ENCODE measurements around the gene RUNX2.
A peak's percentile ranks its signal among the peaks of the same experiment; 100 is the strongest.

The RUNX2 gene

DNA sequence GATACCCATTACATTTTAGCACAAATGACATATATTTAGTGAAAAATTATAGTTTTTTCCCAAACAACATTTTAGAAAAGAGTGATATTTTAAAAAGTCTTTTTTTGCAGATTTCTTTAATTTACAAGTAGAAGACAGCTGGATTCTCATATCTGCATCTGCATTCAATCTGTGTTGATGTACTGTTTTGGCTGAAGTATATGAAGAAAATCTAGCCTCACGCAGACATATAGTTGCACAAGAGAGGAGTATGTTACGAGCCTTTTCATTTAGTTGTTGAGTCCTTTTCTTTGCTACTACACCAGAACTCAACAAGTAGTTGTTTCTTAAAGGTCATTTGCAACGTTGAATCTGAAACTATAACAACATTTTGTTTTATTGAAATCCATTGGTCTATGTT lies 363.9 kb downstream of the RUNX2 start:
- TF ChIP-seq ZNF565 (CRISPR knock-in tag; conservative IDR thresholded peaks at IDR 0.05; ENCODE audit: low read depth) (no peak), GLIS3 (CRISPR knock-in tag; IDR thresholded peaks at IDR 0.05) (no peak), RARB (CRISPR knock-in tag; IDR thresholded peaks at IDR 0.05) (no peak), TOX (CRISPR knock-in tag; IDR thresholded peaks at IDR 0.05; ENCODE audit: borderline replicate concordance) (no peak), ZNF8 (CRISPR knock-in tag; IDR thresholded peaks at IDR 0.05) (no peak), ZNF70 (CRISPR knock-in tag; IDR thresholded peaks at IDR 0.05) (no peak), ISL1 (CRISPR knock-in tag; IDR thresholded peaks at IDR 0.05) (no peak), TCF4 (CRISPR knock-in tag; IDR thresholded peaks at IDR 0.05; ENCODE audit: borderline replicate concordance) (no peak)
- TF ChIP-seq, protein P1, sequence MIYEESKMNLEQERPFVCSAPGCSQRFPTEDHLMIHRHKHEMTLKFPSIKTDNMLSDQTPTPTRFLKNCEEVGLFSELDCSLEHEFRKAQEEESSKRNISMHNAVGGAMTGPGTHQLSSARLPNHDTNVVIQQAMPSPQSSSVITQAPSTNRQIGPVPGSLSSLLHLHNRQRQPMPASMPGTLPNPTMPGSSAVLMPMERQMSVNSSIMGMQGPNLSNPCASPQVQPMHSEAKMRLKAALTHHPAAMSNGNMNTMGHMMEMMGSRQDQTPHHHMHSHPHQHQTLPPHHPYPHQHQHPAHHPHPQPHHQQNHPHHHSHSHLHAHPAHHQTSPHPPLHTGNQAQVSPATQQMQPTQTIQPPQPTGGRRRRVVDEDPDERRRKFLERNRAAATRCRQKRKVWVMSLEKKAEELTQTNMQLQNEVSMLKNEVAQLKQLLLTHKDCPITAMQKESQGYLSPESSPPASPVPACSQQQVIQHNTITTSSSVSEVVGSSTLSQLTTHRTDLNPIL (CRISPR knock-in tag; IDR thresholded peaks at IDR 0.05; ENCODE audit: low read depth) = no peak
- TF ChIP-seq, protein P2, sequence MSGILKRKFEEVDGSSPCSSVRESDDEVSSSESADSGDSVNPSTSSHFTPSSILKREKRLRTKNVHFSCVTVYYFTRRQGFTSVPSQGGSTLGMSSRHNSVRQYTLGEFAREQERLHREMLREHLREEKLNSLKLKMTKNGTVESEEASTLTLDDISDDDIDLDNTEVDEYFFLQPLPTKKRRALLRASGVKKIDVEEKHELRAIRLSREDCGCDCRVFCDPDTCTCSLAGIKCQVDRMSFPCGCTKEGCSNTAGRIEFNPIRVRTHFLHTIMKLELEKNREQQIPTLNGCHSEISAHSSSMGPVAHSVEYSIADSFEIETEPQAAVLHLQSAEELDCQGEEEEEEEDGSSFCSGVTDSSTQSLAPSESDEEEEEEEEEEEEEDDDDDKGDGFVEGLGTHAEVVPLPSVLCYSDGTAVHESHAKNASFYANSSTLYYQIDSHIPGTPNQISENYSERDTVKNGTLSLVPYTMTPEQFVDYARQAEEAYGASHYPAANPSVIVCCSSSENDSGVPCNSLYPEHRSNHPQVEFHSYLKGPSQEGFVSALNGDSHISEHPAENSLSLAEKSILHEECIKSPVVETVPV (CRISPR knock-in tag; IDR thresholded peaks at IDR 0.05) = no peak
- no peak for ATAC-seq

DNA sequence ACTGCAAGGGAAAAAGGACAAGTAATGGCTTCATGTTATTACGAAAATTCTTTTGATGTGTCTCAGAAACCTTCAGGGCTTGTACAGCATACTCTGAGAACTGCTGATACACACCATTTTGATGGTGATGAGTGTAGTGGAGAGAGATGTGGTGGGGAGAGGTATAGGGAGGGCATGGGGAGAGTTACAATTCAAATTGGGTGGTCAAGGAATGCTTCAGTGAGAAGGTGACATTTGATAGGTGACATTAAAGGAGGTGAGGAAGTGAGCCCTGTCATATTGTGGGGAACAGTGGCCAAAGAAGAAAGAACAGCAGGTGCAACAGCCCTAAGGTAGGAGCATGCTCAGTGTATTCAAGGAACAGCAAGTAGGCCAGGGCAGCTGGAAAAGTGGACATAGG lies 368.6 kb downstream of the RUNX2 start:
- ATAC-seq = no peak
- TF ChIP-seq ESRRG (CRISPR knock-in tag; IDR thresholded peaks at IDR 0.05) (no peak), TOX (CRISPR knock-in tag; IDR thresholded peaks at IDR 0.05; ENCODE audit: borderline replicate concordance) (no peak), ZFP3 (CRISPR knock-in tag; IDR thresholded peaks at IDR 0.05) (no peak), ZNF70 (CRISPR knock-in tag; IDR thresholded peaks at IDR 0.05) (no peak), PPARA (CRISPR knock-in tag; IDR thresholded peaks at IDR 0.05; ENCODE audit: borderline replicate concordance) (no peak), ARNTL (CRISPR knock-in tag; IDR thresholded peaks at IDR 0.05; ENCODE audit: borderline replicate concordance, low read depth) (no peak), ZNF565 (CRISPR knock-in tag; conservative IDR thresholded peaks at IDR 0.05; ENCODE audit: low read depth) (no peak), ZC3H10 (CRISPR knock-in tag; IDR thresholded peaks at IDR 0.05) (no peak), RARB (CRISPR knock-in tag; IDR thresholded peaks at IDR 0.05) (no peak), TCF4 (CRISPR knock-in tag; IDR thresholded peaks at IDR 0.05; ENCODE audit: borderline replicate concordance) (no peak), BACH2 (CRISPR knock-in tag; IDR thresholded peaks at IDR 0.05; ENCODE audit: borderline replicate concordance) (no peak), ZFP30 (CRISPR knock-in tag; IDR thresholded peaks at IDR 0.05) (no peak), GLIS3 (CRISPR knock-in tag; IDR thresholded peaks at IDR 0.05) (no peak), ISL1 (CRISPR knock-in tag; IDR thresholded peaks at IDR 0.05) (no peak), SNAI2 (CRISPR knock-in tag; IDR thresholded peaks at IDR 0.05) (no peak)
- TF ChIP-seq, protein P3, sequence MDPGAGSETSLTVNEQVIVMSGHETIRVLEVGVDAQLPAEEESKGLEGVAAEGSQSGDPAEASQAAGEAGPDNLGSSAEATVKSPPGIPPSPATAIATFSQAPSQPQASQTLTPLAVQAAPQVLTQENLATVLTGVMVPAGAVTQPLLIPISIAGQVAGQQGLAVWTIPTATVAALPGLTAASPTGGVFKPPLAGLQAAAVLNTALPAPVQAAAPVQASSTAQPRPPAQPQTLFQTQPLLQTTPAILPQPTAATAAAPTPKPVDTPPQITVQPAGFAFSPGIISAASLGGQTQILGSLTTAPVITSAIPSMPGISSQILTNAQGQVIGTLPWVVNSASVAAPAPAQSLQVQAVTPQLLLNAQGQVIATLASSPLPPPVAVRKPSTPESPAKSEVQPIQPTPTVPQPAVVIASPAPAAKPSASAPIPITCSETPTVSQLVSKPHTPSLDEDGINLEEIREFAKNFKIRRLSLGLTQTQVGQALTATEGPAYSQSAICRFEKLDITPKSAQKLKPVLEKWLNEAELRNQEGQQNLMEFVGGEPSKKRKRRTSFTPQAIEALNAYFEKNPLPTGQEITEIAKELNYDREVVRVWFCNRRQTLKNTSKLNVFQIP (CRISPR knock-in tag; IDR thresholded peaks at IDR 0.05; ENCODE audit: borderline replicate concordance, low read depth) = no peak
- TF ChIP-seq, protein P2 (CRISPR knock-in tag; IDR thresholded peaks at IDR 0.05) = no peak

DNA sequence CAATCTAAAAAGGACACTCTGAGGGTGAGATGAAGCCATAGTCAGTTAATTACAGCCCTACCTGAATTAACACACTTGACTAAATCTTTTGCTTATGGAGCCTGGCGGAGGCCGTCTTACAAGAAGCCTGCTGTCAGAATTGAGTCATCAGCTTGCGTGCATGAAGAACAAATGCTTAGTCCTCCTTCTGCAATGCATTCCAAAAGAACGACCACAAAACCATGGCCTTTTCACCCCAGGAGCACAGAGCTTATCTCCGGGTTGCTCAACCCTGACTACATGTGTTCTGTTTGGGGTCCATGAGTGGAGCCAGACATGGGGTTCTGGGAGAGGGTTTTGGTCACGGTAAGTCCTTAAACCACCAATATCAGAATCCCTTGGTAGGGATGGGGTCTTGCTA lies 369.5 kb downstream of the RUNX2 start:
- peak; percentile 76 for ATAC-seq
- no peak for TF ChIP-seq OSR1 (CRISPR knock-in tag; IDR thresholded peaks at IDR 0.05)
- TF ChIP-seq ISL1 (CRISPR knock-in tag; IDR thresholded peaks at IDR 0.05) = no peak
- TF ChIP-seq, protein P3 (CRISPR knock-in tag; IDR thresholded peaks at IDR 0.05; ENCODE audit: borderline replicate concordance, low read depth) = no peak
- TF ChIP-seq, protein P4, sequence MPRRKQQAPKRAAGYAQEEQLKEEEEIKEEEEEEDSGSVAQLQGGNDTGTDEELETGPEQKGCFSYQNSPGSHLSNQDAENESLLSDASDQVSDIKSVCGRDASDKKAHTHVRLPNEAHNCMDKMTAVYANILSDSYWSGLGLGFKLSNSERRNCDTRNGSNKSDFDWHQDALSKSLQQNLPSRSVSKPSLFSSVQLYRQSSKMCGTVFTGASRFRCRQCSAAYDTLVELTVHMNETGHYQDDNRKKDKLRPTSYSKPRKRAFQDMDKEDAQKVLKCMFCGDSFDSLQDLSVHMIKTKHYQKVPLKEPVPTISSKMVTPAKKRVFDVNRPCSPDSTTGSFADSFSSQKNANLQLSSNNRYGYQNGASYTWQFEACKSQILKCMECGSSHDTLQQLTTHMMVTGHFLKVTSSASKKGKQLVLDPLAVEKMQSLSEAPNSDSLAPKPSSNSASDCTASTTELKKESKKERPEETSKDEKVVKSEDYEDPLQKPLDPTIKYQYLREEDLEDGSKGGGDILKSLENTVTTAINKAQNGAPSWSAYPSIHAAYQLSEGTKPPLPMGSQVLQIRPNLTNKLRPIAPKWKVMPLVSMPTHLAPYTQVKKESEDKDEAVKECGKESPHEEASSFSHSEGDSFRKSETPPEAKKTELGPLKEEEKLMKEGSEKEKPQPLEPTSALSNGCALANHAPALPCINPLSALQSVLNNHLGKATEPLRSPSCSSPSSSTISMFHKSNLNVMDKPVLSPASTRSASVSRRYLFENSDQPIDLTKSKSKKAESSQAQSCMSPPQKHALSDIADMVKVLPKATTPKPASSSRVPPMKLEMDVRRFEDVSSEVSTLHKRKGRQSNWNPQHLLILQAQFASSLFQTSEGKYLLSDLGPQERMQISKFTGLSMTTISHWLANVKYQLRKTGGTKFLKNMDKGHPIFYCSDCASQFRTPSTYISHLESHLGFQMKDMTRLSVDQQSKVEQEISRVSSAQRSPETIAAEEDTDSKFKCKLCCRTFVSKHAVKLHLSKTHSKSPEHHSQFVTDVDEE (CRISPR knock-in tag; IDR thresholded peaks at IDR 0.05) = no peak
- no peak for TF ChIP-seq RARB (CRISPR knock-in tag; IDR thresholded peaks at IDR 0.05)
- no peak for TF ChIP-seq ESRRG (CRISPR knock-in tag; IDR thresholded peaks at IDR 0.05)
- no peak for TF ChIP-seq ZNF70 (CRISPR knock-in tag; IDR thresholded peaks at IDR 0.05)
- TF ChIP-seq, protein P1 (CRISPR knock-in tag; IDR thresholded peaks at IDR 0.05; ENCODE audit: low read depth) = no peak
- no peak for TF ChIP-seq TCF4 (CRISPR knock-in tag; IDR thresholded peaks at IDR 0.05; ENCODE audit: borderline replicate concordance)
- TF ChIP-seq ZNF565 (CRISPR knock-in tag; conservative IDR thresholded peaks at IDR 0.05; ENCODE audit: low read depth) = no peak
- TF ChIP-seq, protein P2 (CRISPR knock-in tag; IDR thresholded peaks at IDR 0.05) = no peak
- TF ChIP-seq ZFP3 (CRISPR knock-in tag; IDR thresholded peaks at IDR 0.05) = no peak
- no peak for TF ChIP-seq CSDC2 (CRISPR knock-in tag; IDR thresholded peaks at IDR 0.05)
